HG03045 (cell line): Measurements from ENCODE around the gene TPM4.
"Not testable (repeated sequence)": the region's sequence is repeated elsewhere in the genome, so short reads cannot be mapped to it uniquely, and the experiment has no call there.

Source experiments
- ATAC-seq: cut with Tn5 transposase; IDR thresholded peaks from one replicate; pipeline ENCODE4 v1.9.1; 2021; ENCODE audit warnings: mild to moderate bottlenecking, moderate library complexity; ENCODE audit not compliant: unreplicated experiment

TPM4 gene

GRCh38 chr19:16076154-16076957 lies at the start of gene TPM4:
TPM4 (plus strand) TSS chr19:16076495; CDS start chr19:16076566, 71 bp downstream.
- ATAC-seq = peak; percentile 56

GRCh38 chr19:16026756-16027155 lies 49.5 kb upstream of the TPM4 start:
- ATAC-seq = no peak

- ATAC-seq = no peak
These were observed 48.8 kb upstream of the TPM4 start for GRCh38 chr19:16027528-16027927.

- ATAC-seq = not testable (repeated sequence)
These were observed 46.1 kb upstream of the TPM4 start for GRCh38 chr19:16030155-16030554.

GRCh38 chr19:16030964-16031871 lies 45.1 kb upstream of the TPM4 start:
- no peak for ATAC-seq

- no peak for ATAC-seq
These were observed 44.5 kb upstream of the TPM4 start for GRCh38 chr19:16031872-16032200.

- no peak for ATAC-seq
These were observed 43.7 kb upstream of the TPM4 start for GRCh38 chr19:16032509-16033135.

GRCh38 chr19:16033136-16033530 lies 43.2 kb upstream of the TPM4 start:
- ATAC-seq = no peak

- no peak for ATAC-seq
These were observed 42.6 kb upstream of the TPM4 start for GRCh38 chr19:16033721-16034120.

- ATAC-seq = no peak
These were observed 42.1 kb upstream of the TPM4 start for GRCh38 chr19:16034180-16034579.

GRCh38 chr19:16034958-16035560 lies 41.2 kb upstream of the TPM4 start:
- ATAC-seq = no peak

- no peak for ATAC-seq
These were observed 40.5 kb upstream of the TPM4 start for GRCh38 chr19:16035601-16036297.

GRCh38 chr19:16036397-16036925 lies 39.8 kb upstream of the TPM4 start:
- no peak for ATAC-seq

GRCh38 chr19:16036941-16037340 lies 39.4 kb upstream of the TPM4 start:
- ATAC-seq = no peak

GRCh38 chr19:16037424-16038195 lies 38.7 kb upstream of the TPM4 start:
- no peak for ATAC-seq

GRCh38 chr19:16038196-16038695 lies 38.0 kb upstream of the TPM4 start:
- ATAC-seq = no peak

- ATAC-seq = no peak
These were observed 37.2 kb upstream of the TPM4 start for GRCh38 chr19:16039081-16039480.

- ATAC-seq = no peak
These were observed 36.8 kb upstream of the TPM4 start for GRCh38 chr19:16039545-16039944.

GRCh38 chr19:16040642-16041041 lies 35.7 kb upstream of the TPM4 start:
- no peak for ATAC-seq
